GM19239 (cell line): ENCODE results near the gene SLC16A12.
A peak's percentile ranks its signal among the peaks of the same experiment; 100 is the strongest.

Source experiments
- DNase-seq: peaks from one replicate; pipeline ENCODE4 v3.0.0; 2011; ENCODE audit warnings: low spot score; ENCODE audit not compliant: insufficient read length
- FAIRE-seq: peaks from 2 replicates; lab custom pipeline; 2011; peaks lifted over from hg19 to GRCh38; lab: Jason Lieb, UNC

Gene SLC16A12

DNA sequence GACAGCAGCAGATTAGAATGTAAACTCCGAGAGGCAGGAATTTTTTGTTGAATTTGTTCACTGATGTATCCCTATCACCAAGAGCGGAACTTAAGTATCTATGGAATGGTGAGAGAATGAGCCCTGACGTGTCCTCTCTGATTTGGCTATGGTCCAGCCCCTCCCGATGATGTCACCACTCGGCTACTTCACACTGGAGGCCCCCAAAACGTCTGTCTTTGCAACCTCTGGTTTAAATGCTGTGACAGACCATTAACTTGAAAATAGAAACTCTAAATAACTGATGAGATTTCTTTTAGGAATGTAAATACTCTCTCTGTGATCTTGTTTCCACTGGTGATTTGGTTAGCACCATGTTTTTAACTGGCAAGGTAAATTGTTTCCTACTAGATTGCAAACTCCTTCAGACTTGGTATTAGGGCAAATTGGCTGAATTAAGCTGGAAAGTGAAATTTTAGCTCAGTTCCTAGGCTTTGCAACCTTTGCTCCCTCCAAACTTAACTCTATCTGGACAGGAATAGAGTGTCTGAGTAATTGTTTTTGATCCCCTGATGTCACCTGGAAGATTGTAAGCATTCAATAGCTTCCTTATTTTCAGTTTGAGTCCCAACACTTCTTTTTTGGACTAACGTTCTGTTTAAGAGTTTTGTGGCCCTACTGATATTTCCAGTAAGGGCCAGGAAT, 19.1 kb downstream of the SLC16A12 start:
- DNase-seq (no peak), FAIRE-seq (no peak)

DNA sequence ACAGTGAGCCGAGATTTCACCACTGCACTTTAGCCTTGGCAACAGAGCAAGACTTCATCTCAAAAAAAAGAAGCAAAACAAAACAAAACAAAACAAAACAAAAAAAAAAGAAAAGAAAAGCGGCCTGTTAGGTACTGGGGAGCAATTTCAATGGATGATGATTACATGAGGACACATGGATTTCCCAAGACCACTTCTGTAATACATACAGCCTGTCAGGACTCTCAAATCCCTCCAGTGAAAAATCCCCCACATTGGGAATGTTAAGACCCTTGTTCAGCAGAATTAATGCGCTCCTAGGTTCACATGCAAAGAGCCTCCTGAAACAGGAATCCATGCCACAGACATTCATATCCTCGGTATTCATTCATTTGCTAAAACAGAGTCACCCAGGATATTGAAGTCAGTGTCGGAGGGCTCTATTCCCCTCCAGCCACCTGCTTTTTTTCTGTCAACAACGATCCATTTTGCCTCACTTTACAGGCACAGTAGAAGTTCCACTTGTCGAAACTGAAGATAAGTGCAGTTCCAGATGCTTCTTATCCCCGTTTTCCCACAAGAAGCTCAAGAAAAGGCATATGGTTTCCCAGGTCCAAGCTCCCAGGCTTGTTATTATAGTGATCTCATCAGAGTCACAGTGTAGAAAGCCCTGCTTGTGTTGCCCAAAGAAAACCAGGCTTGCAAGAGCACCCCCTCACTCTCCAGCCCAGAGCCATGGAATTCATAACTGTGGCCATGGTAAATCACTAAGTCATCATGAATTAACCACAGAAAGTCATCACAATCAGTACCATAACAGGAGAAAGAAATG, 20.2 kb downstream of the SLC16A12 start:
- no peak for FAIRE-seq
- DNase-seq, result no peak

- FAIRE-seq (no peak), DNase-seq (no peak)
Observed at GRCh38 chr10:89513206-89513605, 22.2 kb downstream of the SLC16A12 start.

DNA sequence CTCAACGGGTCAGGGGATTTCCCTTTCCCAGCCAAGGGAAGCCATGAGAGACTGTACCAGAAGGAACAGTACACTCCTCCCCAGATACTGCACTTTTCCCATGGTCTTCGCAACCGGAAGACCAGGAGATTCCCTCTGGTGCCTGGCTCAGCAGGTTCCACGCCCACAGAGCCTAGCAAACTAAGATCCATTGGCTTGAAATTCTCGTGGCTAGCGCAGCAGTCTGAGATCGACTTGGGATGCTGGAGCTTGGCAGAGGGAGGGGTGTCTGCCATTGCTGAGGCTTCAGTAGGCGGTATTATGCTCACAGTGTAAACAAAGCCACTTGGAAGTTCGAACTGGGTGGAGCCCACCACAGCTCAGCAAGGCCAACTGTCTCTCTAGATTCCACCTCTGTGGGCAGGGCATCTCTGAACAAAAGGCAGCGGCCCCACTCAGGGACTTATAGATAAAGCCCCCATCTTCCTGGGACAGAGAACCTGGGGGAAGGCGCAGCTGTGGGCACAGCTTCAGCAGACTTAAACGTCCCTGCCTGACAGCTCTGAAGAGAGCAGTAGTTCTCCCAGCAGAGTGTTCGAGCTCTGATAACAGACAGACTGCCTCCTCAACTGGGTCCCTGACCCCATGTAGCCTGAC, 29.6 kb downstream of the SLC16A12 start:
- no peak for FAIRE-seq

GRCh38 chr10:89504691-89505090, 30.7 kb downstream of the SLC16A12 start:
- DNase-seq (no peak), FAIRE-seq (no peak)

More for the DNA sequence above, 29.6 kb downstream of the SLC16A12 start:
- no peak for DNase-seq

GRCh38 chr10:89503652-89504370, 31.6 kb downstream of the SLC16A12 start:
- DNase-seq, result no peak

GRCh38 chr10:89503151-89503550, 32.2 kb downstream of the SLC16A12 start:
- DNase-seq (no peak), FAIRE-seq (no peak)

More at GRCh38 chr10:89503652-89504370, 31.6 kb downstream of the SLC16A12 start:
- no peak for FAIRE-seq

GRCh38 chr10:89502549-89502948, 32.8 kb downstream of the SLC16A12 start:
- no peak for DNase-seq
- FAIRE-seq, result no peak

DNA sequence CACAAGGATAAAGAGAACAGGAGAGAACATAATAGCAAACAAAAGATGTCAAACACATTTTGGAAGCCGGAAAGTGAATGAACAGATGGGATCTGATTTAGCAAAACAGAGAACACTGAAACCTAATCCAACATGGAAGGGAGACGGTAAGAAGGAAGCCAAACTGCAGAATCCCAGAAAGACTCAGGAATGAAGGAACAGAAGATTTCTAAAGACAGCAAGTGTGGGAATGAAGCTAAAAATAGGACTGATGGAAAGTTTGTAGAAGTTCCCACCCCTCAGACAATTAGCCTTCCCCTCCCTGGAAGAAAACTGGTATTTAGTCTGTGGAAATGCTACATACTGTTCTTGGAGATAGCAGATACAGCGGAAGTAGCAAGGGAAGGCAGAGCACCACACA, 40.8 kb downstream of the SLC16A12 start:
- DNase-seq (no peak), FAIRE-seq (no peak)

DNA sequence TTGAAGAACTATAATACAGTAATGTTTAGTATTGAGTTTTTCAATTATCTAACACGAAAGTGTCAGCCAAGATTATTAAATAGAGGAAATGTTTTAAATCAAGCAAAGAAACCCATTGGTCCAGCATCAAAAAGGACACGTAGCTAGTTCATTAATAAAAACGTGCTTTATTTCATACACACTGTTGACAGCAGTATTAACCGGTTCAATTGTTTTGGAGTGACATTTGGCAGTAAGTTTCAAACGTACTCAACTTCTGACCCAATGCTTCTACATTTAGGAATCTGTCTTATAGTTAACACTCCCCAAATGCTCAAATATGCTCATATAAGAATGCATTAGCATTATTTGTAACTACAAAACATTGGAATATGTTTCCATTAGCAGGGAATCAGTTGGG, 41.3 kb downstream of the SLC16A12 start:
- DNase-seq, result no peak
- no peak for FAIRE-seq

DNA sequence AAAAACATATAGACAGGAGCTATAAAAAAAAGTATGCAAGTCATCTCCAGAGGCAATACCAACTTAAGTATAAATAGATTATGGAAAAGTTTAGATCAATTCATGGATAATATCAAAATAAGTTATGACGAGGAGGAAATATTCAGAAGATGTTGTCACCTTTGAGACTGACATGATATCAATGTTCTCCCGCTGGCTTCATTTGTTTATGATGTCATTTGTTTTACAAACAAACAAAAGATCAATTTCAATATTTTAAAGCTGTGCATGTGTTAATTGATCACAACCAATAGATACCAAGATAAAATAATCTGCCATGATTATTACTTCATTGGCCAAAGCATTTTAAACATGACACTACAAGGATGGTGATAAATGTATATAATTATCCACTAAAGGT, 43.5 kb downstream of the SLC16A12 start:
- DNase-seq, result no peak
- FAIRE-seq, result no peak

DNA sequence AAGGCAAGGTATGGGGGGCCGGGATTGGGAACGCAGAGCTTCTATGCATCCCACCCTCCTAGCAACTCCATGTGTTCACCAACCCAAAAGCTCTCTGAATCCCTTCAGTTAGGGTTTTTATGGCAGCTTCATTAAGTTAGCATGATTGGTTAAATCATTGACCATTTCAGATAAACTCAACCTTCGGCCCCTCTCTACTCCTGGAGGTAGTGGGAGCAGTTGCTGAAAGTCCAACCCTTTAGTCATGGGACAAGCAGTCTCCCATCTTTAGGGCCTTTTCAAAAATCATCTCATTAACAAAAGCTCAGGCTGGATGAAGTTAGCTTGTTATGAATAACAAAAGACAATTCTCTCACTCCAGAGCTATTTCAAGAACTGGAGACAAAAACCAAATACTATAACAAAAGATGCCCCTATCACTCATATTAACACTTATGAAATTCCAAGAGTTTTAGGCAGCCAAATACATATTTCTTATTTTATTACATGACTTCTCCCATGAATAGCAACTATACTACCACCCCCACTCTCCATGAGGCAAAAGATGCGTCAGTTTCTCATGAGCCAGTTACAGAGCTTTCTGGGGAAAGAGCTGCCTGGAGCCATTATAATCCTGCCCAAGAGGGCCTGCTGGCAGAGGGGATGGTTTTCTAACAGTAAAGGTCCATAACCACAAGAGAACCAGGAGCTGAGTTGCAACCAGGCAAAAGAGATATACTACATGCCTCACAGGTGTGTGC, 44.6 kb downstream of the SLC16A12 start:
- FAIRE-seq, result no peak
- DNase-seq, result no peak

DNA sequence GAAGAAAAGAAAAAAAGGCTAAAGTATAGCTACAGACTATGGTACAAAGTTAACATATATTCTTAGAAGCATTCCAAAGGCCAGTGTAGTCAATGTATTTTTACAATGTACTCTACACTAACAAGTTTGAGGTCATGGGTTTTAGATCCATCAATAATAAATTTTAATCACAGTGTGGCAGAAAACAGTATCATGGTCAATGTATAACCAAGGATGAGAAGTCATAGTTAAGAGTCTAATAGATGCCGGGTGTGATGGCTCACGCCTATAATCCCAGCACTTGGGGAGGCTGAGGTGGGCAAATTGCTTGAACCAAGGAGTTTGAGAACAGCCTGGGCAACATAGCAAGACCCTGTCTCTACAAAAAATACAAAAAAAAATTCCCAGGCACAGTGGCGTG, 53.1 kb downstream of the SLC16A12 start:
- DNase-seq (no peak), FAIRE-seq (no peak)

- DNase-seq, result no peak
- FAIRE-seq, result no peak
Observed at GRCh38 chr10:89481662-89482061, 53.7 kb downstream of the SLC16A12 start.

DNA sequence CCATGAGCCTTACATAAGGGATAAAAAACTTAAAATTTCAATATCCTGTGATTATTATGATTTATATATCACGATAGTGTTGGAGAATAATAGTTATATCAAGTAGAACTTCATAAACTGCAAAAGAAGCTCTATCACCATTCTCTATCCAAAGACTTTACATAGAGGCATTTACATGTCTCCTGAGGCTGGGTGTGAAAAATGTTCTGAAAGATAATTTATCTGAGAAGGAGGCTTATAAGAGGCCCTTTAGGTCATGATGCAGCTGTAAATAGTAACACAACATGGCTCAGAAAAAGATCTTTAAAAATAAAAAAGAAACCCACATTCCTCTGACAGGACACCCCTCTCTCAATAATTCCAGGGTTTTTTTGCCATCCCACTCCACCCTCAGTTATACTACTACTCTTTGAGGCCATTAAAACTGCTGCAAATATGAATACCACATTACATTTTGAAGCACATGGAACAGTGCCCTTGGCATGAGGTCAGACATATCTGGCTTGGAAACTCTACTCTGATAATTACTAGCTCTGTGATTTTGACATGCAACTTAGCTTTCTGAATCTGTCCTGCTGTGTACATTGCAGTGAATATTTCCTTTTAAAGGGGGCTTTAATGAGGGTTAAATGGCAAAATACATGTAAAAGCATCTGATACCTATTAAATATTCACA, 55.5 kb downstream of the SLC16A12 start:
- DNase-seq, result no peak
- FAIRE-seq, result no peak

DNA sequence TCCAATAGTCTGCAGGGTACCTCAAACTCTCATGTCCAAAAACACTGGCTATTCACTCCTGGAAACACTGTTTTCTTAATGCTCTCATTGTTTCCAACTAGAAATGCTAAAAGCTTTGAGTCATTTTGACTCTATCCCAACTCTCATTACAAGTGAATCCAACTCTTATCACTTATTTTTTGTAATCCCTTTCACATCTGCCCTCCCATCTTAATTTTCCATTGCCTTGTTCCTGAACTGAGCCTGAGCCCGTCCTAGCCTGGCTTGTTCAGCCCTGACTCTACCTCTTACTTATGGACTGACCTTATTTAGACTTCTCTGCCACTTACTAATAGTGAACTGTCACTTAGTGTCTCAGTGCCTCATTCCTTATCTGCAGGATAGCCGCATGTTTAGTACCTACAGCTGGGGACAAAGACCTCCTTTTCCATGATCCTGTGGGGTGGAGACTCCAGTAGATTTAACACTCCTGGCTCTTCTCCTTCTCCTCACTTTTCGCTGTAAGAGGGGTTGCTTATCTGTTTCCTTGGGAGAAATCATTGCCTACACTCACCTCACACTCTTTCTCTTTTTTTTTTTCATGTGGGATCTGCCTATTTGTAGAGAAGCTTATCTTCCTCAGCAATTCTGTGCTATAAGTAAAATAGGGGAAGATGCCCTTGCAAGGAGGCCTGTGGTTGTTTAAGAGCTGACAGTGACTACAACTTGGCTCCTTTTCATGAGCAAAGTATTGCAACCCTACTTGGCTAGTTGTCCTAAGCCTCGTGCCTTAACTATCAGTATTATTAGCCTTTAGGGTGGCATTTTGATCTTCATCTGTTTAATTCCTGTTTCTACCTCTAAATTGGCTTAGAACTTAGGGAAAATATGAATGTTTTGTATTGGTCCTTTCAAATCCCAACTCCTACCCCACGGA, 56.4 kb downstream of the SLC16A12 start:
- FAIRE-seq (no peak), DNase-seq (no peak)

GRCh38 chr10:89478085-89478738, 57.2 kb downstream of the SLC16A12 start:
- peak; percentile 16 for DNase-seq
- no peak for FAIRE-seq

DNA sequence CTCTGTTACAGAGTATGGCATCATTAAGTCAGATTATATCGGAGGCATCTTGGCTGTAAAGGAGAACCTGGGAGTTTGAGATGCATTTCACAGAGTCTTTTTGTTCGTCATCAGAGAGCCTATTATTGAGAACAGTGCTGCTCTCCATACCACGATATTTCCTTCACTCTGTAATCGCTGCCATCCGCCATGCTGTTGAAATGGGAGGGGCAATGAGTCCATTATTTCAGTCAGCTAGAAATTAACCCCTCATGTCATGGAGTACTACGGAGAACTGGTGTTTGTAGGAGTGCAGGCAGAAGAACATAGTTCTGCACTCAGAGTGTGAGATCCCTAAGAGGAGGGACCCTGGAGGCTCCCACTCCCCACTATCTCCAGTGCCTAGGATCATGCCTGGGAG, 59.2 kb downstream of the SLC16A12 start:
- DNase-seq, result no peak
- FAIRE-seq, result no peak
